Liver (tissue), 5 donors: ENCODE measurements around the gene ARHGAP1. TPM values are rescaled to one million over a fixed set of nuclear protein-coding genes. Genes with fewer than 3 reads are reported as not detected.

Experiments used
- ZBTB33 ChIP-seq: IDR thresholded peaks from 2 replicates; pipeline ENCODE4 v1.6.1; 2016; ENCODE audit warnings: antibody characterized with exemption
- polyA plus RNA-seq, 2 donors: library from polyadenylated mRNA; stranded (reverse) in 1 of 2; unstranded in 1 of 2; fragments of 200-250 nt in 1 of 2; fragments of >200 nt in 1 of 2; fragmentation: Nextera tagmentation in 1 of 2; extraction: Ambion mirVana in 1 of 2; gene quantifications; one replicate each; pipeline versions ENCODE4 v1.2.1 to v1.2.3, GENCODE V29; 2013 to 2015
- total RNA-seq, 2 donors: library from RNA; depleted of rRNA; stranded (reverse); fragments of >200 nt; gene quantifications; one replicate each; pipeline ENCODE4 v1.2.3, GENCODE V29; 2014
- donor health status: healthy.
- donor health status: healthy.
- donor health status: healthy.

ARHGAP1 gene
- total and polyA plus RNA-seq, 4 donors, result 10.9 to 21.9 (median 20.1) TPM

GRCh38 chr11:46628961-46629360, 71.5 kb downstream of the ARHGAP1 start (continued):
- TF ChIP-seq ZBTB33, result no peak

Other genes starting within 250 kb of the ARHGAP1 start
- gene AMBRA1, start 106.6 kb downstream of the ARHGAP1 start, total RNA-seq, result 10 to 100 TPM; 19.9 to 25.7 TPM
- gene AMBRA1, start 106.6 kb downstream of the ARHGAP1 start, polyA plus RNA-seq, result 10 to 100 TPM in 1 of 2 donors, 1 to 10 TPM in 1; 3.7 to 10.2 TPM
- gene HARBI1, start 83.4 kb downstream of the ARHGAP1 start, total RNA-seq, result 1 to 10 TPM; 3.8 to 5.9 TPM
- 1 to 10 TPM; 2.5 to 2.8 TPM for gene HARBI1, start 83.4 kb downstream of the ARHGAP1 start, polyA plus RNA-seq
- 10 to 100 TPM; 44.6 to 49.9 TPM for gene ATG13, start 83.1 kb downstream of the ARHGAP1 start, total RNA-seq
- gene ATG13, start 83.1 kb downstream of the ARHGAP1 start, polyA plus RNA-seq, result 10 to 100 TPM; 36.3 to 37.7 TPM
- gene ZNF408, start 412 bp upstream of the ARHGAP1 start, total RNA-seq, result 1 to 10 TPM; 3.4 to 8.4 TPM
- gene ZNF408, start 412 bp upstream of the ARHGAP1 start, polyA plus RNA-seq, result 1 to 10 TPM; 4.8 to 6.3 TPM
- gene F2, start 18.6 kb upstream of the ARHGAP1 start, total RNA-seq, result 1,000 to 10,000 TPM in 1 of 2 donors, 100 to 1,000 TPM in 1; 631 to 1,505 TPM
- gene F2, start 18.6 kb upstream of the ARHGAP1 start, polyA plus RNA-seq, result 1,000 to 10,000 TPM; 1,126 to 1,337 TPM
- gene CKAP5, start 145.7 kb upstream of the ARHGAP1 start, total RNA-seq, result 10 to 100 TPM; 17.9 to 70.4 TPM
- 10 to 100 TPM in 1 of 2 donors, 1 to 10 TPM in 1; 6.1 to 13.0 TPM for gene CKAP5, start 145.7 kb upstream of the ARHGAP1 start, polyA plus RNA-seq
- gene LRP4, start 217.9 kb upstream of the ARHGAP1 start, total RNA-seq, result 1 to 10 TPM in 1 of 2 donors, under 1 TPM in 1; 0.93 to 3.1 TPM
- under 1 TPM; 0.50 to 0.88 TPM for gene LRP4, start 217.9 kb upstream of the ARHGAP1 start, polyA plus RNA-seq
- gene CSTPP1, start 236.1 kb upstream of the ARHGAP1 start, total RNA-seq, result 1 to 10 TPM; 5.6 to 5.7 TPM
- gene CSTPP1, start 236.1 kb upstream of the ARHGAP1 start, polyA plus RNA-seq, result 1 to 10 TPM; 5.4 to 6.6 TPM